NCI-H748 (cell line): Measurements from ENCODE around the gene RDH16.
A peak's percentile ranks its signal among the peaks of the same experiment; 100 is the strongest.

Experiments
- DNase-seq: peaks from one replicate; lab custom pipeline; 2025; ENCODE audit not compliant: unreplicated experiment; lab: John Stamatoyannopoulos, UW

The RDH16 gene

GRCh38 chr12:56957229-56958052, at the start of gene RDH16:
Gene RDH16 (minus strand): TSS chr12:56957608. CDS start chr12:56957462, 146 bp downstream.
- DNase-seq: no peak

GRCh38 chr12:57006809-57007475, 49.5 kb upstream of the RDH16 start:
- no peak for DNase-seq

- DNase-seq: peak; percentile 73
These were observed 48.8 kb upstream of the RDH16 start, which contains the start of gene ZBTB39 for GRCh38 chr12:57005980-57006808. Gene ZBTB39 (minus strand): TSS chr12:57006546. CDS start chr12:57004917, 1,629 bp downstream.

- DNase-seq: no peak
These were observed 47.2 kb upstream of the RDH16 start for GRCh38 chr12:57004651-57005050.

- DNase-seq: no peak
These were observed 46.0 kb upstream of the RDH16 start for GRCh38 chr12:57003395-57003794.

GRCh38 chr12:57001448-57001906, 44.1 kb upstream of the RDH16 start:
- peak; percentile 66 for DNase-seq

- DNase-seq: no peak
These were observed 43.0 kb upstream of the RDH16 start for GRCh38 chr12:57000393-57000792.

- no peak for DNase-seq
These were observed 42.0 kb upstream of the RDH16 start for GRCh38 chr12:56999456-56999855.

- no peak for DNase-seq
These were observed 41.6 kb upstream of the RDH16 start for GRCh38 chr12:56998981-56999380.

GRCh38 chr12:56998316-56998715, 40.9 kb upstream of the RDH16 start:
- no peak for DNase-seq

GRCh38 chr12:56996793-56997545, 39.6 kb upstream of the RDH16 start:
- no peak for DNase-seq

- no peak for DNase-seq
These were observed 38.6 kb upstream of the RDH16 start for GRCh38 chr12:56995930-56996496.

- DNase-seq: no peak
These were observed 38.0 kb upstream of the RDH16 start for GRCh38 chr12:56995201-56995929.

GRCh38 chr12:56994231-56994746, 36.9 kb upstream of the RDH16 start:
- no peak for DNase-seq

GRCh38 chr12:56993346-56993745, 35.9 kb upstream of the RDH16 start:
- no peak for DNase-seq

GRCh38 chr12:56991319-56992246, 34.2 kb upstream of the RDH16 start:
- no peak for DNase-seq

- no peak for DNase-seq
These were observed 33.4 kb upstream of the RDH16 start for GRCh38 chr12:56990648-56991318.
